ENCODE measurements around the gene CDCP2.

GRCh38 chr1:54174106-54174505 is 21.3 kb upstream of the CDCP2 start:
- TF ChIP-seq POLR2AphosphoS5 (IDR thresholded peaks at IDR 0.05; ENCODE audit: low read depth, low read length) (no peak), CTCF (IDR thresholded peaks at IDR 0.05) (no peak), REST (IDR thresholded peaks at IDR 0.05; ENCODE audit: insufficient read depth in 1 of 2, low read depth in 2 of 2, low read length in 1 of 2) (no peak)
